HG03378 (cell line): ENCODE measurements around the gene PCCA.
A peak's percentile ranks its signal among the peaks of the same experiment; 100 is the strongest.

Experiments
- ATAC-seq: cut with Tn5 transposase; IDR thresholded peaks from one replicate; pipeline ENCODE4 v1.9.1; 2021; ENCODE audit warnings: mild to moderate bottlenecking, moderate library complexity; ENCODE audit not compliant: unreplicated experiment

The PCCA gene

DNA sequence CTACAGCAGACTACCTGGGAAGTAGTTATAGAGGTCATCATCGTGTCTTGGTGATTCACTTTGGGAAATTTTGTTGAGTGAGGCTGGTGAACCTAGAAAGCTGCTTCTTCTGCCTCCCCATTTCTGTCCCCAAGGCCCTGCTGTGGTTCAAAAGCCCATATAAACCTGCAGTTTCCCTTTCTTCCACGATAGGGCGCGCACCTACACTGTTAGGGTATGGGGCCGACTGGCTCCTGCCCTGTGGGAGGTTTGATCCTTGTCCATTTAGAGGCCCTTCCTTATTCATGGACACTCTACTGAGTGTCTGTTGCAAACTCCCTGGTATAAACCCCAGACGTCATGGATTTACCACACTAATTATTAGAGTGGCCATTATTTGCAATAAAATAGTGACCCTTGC, 307.9 kb downstream of the PCCA start:
- no peak for ATAC-seq

DNA sequence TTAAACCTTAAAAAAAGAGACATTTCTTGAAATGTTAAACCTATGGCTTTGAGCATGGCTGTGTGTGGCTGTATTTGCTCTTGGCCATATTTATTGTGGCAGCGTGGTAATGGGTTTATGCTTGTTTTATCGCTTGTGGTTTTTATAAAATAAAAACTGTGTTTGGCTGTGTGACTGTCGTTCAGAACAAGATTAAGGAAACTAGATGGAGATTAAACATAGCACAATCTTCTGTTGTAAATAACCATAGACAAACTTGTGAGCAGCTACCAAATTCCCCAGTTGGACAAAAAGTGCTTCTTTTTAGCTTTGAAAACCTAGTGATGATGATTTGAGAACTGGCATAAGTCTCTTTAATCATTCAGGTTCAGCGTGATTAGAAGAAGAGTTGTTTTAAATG, 308.7 kb downstream of the PCCA start:
- ATAC-seq, result no peak

- ATAC-seq, result no peak
Measured at GRCh38 chr13:100398360-100398759, 309.5 kb downstream of the PCCA start.

DNA sequence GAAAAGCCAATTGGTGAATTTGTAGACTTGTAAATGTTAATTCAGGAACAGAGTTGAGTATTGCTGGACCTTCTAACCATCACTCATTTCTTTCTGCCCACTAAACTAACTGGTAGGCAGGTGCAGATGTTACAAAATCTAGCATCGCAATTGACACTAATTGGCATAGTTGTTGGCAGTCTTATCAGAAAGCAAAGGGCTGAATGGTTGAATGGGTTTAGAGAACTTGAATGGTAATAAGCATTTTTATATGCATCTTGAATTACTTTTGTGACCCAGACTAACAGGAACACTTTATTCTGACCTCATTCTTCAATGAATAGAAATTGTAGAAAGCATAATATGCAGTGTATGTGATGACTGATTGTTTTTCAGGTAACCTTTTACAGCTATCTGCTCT, 310.6 kb downstream of the PCCA start:
- ATAC-seq, result no peak

- ATAC-seq, result no peak
Measured at GRCh38 chr13:100403675-100404074, 314.8 kb downstream of the PCCA start.

GRCh38 chr13:100409132-100409531, 320.2 kb downstream of the PCCA start:
- no peak for ATAC-seq

GRCh38 chr13:100423375-100423774, 334.5 kb downstream of the PCCA start:
- ATAC-seq, result no peak

GRCh38 chr13:100428986-100429385, 340.1 kb downstream of the PCCA start:
- no peak for ATAC-seq

GRCh38 chr13:100432611-100433010, 343.7 kb downstream of the PCCA start:
- no peak for ATAC-seq

DNA sequence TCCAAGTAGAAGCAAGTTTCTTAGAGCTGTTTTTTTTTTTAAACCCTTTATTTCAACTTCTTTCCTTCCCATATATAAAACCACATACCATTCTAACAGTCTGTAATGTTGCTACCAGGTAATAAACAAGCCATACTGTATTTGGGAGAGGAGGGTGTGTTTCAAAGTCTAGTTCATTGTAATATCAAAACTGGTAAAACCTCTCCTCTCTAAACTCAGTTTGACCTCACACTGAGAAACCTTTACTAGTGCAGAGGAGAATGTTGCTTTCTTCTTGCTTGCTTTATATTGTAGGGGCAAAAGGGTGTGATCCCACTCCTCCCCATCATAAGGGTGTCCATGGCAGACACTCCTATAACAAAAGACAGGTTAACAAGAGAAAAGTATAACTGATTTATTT, 344.6 kb downstream of the PCCA start:
- ATAC-seq, result no peak

DNA sequence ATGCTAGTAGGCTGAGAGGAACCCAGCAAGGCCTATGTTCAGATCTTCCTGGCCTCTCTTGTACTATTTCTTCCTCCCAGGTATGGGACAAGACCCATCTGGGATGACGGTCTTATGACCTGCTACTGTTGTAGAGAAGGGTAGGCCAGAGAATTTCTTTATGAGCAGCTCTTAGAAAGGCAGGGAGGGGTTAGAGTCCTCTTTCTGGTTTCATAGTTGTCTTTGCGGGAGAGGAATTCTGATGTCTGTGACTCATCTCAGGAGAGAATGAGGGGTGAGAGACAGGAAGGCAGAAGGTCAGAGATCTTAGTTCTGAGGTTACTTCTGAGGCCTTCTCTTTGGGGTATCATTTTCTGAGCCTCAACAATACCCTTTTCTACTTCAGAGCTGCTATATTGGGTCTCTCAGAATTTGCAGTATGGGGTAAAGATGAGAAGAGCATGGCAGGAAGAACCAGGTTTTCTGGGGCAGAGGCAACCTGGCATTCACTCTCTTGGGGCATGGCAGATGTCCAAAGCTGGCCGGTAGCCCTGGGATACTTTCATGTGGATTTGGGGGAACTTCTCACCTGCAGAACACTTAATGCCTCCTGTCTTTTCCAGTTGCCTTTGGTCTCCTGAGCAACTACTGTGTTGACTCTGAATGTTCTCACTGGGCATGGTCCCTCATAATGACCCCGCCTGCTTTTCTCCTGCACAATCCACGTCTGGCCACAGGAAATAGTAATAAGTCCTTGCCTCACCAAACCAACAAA, 345.3 kb downstream of the PCCA start:
- peak; percentile 96 for ATAC-seq

GRCh38 chr13:100436099-100436498, 347.2 kb downstream of the PCCA start:
- no peak for ATAC-seq

DNA sequence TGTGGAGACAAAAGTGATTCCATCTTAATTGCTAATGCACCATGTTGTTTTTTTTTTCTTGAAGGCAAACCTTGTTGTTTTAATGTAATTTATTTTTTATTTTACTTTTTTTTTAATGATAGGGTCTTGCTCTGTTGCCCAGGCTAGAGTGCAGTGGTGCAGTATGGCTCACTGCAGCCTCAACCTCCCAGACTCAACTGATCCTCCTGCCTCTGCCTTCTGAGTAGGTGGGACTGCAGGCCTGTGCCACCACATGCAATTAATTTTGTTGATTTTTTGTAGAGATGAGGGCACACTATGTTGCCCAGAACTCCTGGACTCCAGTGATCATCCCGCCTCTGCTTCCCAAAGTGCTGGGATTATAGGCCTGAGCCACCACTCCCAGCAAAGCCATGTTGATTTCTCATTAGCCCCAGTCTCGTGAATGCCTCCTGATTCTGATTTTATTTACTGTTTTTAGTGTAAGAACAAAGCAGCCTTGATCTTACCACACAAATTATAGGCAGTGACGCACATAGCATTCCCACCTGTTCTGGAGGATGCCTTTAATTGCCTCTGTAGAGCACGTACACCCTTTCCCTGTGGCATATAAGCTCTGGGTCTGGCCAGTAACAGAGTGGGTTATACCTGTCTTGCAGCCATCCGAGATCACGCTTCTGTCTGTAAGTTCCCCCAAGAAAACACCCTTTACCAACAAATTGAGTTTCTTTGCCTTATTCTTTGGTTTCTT, 349.3 kb downstream of the PCCA start:
- ATAC-seq, result no peak

GRCh38 chr13:100439247-100439970, 350.5 kb downstream of the PCCA start:
- no peak for ATAC-seq

GRCh38 chr13:100440751-100441425, 352.0 kb downstream of the PCCA start:
- no peak for ATAC-seq

- no peak for ATAC-seq
Measured at GRCh38 chr13:100442095-100442832, 353.4 kb downstream of the PCCA start.

DNA sequence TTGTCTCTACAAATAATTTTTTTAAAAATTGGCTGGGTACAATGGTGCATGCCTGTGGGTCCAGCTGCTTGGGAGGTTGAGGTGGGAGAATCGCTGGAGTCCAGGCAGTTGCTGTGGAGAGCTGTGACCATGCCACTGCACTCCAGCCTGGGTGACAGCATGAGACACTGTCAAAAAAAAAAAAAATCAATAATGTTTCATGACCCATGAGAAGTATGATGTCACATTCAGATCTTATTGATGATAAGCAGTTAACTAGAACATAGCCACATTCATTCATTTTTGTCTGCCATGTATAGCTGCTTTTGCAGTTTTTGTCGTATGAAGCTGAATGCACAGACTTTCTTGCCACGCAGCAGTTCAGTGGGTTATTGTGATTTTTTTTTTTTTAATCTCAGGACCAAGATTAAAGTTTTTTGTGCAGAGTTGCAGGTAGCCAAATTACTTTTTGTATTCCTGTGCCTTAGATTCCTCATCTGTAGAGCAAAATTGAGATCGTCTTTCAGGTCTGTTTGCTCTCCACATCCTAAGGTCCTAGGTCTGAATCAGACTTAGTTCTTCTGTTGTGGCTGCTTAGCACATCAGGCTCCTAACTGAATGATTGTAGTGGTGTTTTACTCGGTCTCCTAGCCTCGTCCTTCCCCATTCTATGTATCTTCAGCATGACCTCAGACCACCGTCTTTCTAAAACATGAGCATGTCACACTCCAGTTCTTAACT, 354.5 kb downstream of the PCCA start:
- no peak for ATAC-seq

DNA sequence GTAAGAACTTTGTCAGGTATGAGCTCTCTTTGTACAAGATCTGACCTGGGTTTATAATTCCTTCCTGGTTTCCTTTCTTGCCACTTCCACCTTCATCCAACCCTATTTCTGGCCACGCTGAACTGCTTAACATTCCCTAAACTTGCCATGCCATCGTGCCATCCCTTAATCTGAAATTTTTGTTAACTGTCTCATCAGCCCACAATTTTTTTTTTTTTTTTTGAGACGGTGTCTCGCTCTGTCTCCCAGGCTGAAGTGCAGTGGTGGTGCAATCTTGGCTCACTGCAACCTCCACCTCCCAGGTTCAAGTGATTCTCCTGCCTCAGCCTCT, 355.1 kb downstream of the PCCA start:
- no peak for ATAC-seq

GRCh38 chr13:100447831-100448230, 358.9 kb downstream of the PCCA start:
- no peak for ATAC-seq

DNA sequence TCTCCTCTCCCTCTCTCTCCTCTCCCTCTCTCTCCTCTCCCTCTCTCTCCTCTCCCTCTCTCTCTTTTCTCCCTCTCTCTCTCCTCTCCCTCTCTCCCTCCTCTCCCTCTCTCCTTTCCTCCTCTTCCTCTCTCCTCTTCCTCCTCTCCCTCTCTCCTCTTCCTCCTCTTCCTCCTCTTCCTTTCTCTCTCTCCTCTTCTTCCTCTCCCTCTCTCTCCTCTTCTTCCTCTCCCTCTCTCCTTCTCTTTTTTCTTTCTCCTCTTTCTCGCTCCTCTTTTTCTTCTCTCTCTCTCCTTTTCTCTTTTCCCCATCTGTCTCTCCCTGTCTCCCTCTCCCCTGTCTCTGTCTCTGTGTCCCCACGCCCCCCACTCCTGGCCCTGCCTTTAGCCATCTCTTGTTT, 363.0 kb downstream of the PCCA start:
- no peak for ATAC-seq
